GM12865 (cell line): ENCODE results near the gene BECN2.

Experiments used
- DNase-seq: peaks from one replicate; pipeline ENCODE4 v3.0.0; 2010; ENCODE audit warnings: low read depth
- H3K4me3 ChIP-seq: 2 replicates; pipeline ENCODE4 v1.5.1; 2011; ENCODE audit warnings: mild to moderate bottlenecking, low read depth, low read length, control low read depth
- CTCF ChIP-seq: IDR thresholded peaks from 2 replicates; pipeline ENCODE4 v1.5.1; 2011; ENCODE audit warnings: low read length, control low read depth, low read depth, inconsistent platforms; ENCODE audit not compliant: insufficient read depth; ENCODE audit errors: missing control alignments

BECN2 gene

DNA sequence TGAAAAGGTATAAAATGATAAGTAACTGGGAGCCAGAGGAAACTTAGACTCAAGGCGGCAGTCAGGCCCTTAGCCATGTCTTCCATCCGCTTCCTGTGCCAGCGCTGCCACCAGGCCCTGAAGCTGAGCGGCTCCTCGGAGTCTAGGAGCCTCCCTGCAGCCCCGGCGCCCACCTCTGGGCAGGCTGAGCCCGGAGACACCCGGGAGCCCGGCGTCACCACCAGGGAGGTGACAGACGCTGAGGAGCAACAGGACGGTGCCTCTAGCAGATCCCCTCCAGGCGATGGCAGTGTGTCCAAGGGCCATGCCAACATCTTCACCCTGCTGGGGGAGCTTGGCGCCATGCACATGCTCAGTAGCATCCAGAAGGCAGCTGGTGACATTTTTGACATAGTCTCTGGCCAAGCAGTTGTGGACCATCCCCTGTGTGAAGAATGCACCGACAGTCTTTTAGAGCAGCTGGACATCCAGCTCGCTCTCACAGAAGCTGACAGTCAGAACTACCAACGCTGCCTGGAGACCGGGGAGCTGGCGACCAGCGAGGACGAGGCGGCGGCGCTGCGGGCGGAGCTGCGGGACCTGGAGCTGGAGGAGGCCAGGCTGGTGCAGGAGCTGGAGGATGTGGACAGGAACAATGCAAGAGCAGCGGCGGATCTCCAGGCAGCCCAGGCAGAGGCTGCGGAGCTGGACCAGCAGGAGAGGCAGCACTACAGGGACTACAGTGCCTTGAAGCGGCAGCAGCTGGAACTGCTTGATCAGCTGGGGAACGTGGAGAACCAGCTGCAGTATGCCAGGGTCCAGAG is at the start of gene BECN2:
Gene BECN2, plus strand, starts transcription at position 76 of the 803 bp plus-strand sequence. Its CDS starts 0 bp downstream, at position 76.
- H3K4me3 ChIP-seq: no peak within 1 kb of the TSS
- no peak for DNase-seq
- TF ChIP-seq CTCF: no peak

GRCh38 chr1:241916196-241916595 is 41.4 kb upstream of the BECN2 start:
- DNase-seq: no peak
- H3K4me3 ChIP-seq: no peak overlapping the region
- no peak for TF ChIP-seq CTCF

GRCh38 chr1:241917487-241917886 is 40.1 kb upstream of the BECN2 start:
- DNase-seq: no peak
- H3K4me3 ChIP-seq: no peak overlapping the region
- TF ChIP-seq CTCF: no peak

DNA sequence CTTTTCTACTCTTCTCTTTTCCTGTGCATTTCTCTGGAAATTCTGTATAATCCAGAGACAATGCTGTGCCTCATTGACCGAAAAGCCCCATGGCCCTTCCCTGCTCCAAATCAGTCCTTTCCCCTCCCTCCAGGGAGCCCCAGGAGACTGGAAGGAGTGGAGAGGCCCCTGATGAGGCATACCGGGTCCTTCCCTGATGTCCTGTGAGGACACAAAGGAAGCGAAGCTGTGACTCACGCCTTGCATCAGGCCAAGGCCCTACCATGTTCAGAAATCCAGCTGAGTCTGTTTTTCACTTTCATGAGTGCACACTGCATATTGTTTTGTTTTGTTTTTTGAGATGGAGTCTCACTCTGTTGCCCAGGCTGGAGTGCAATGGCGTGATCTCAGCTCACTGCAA is 38.7 kb upstream of the BECN2 start:
- TF ChIP-seq CTCF: no peak
- DNase-seq: no peak
- no peak overlapping the region for H3K4me3 ChIP-seq

- no peak overlapping the region for H3K4me3 ChIP-seq
- DNase-seq: no peak
- TF ChIP-seq CTCF: no peak
These were observed 33.3 kb upstream of the BECN2 start for GRCh38 chr1:241924080-241924808.

- no peak for TF ChIP-seq CTCF
- DNase-seq: no peak
- no peak overlapping the region for H3K4me3 ChIP-seq
These were observed 31.4 kb upstream of the BECN2 start for GRCh38 chr1:241926141-241926540.
